CD14-positive monocyte (primary cell): ENCODE results near the gene CACNA2D1. TPM values are rescaled to one million over a fixed set of nuclear protein-coding genes. Genes with fewer than 3 reads are reported as not detected.

Source experiments
- DNase-seq, 3 donors: peaks; one replicate each; pipeline ENCODE4 v3.0.0-alpha.2; 2011 to 2022
- H2AFZ ChIP-seq: 2 replicates; pipeline ENCODE4 v1.6.0; 2012; ENCODE audit warnings: mild to moderate bottlenecking, low read depth, low read length, inconsistent platforms; ENCODE audit not compliant: insufficient read depth, poor library complexity, severe bottlenecking
- H3K27ac ChIP-seq, 2 donors: 1 replicate in 1 of 2; 2 replicates in 1 of 2; pipeline ENCODE4 v1.5.1; 2012 to 2013; ENCODE audit warnings: low read length in 2 of 2, control low read depth in 1 of 2, inconsistent platforms in 1 of 2, low read depth in 1 of 2, mild to moderate bottlenecking in 1 of 2
- H3K27me3 ChIP-seq, 2 donors: one replicate each; pipeline versions ENCODE4 v1.6.0 to v1.6.1; 2011 to 2013; ENCODE audit warnings: low read length in 2 of 2; ENCODE audit not compliant: control insufficient read depth in 2 of 2, insufficient read depth in 2 of 2
- H3K36me3 ChIP-seq, 2 donors: replicated peaks in 1 of 2; 1 replicate in 1 of 2; 2 replicates in 1 of 2; pipeline versions ENCODE4 v1.5.1 to v1.6.1; 2012 to 2013; ENCODE audit warnings: low read length in 2 of 2, control low read depth in 1 of 2, inconsistent platforms in 1 of 2, mild to moderate bottlenecking in 1 of 2; ENCODE audit not compliant: insufficient read depth in 2 of 2, control insufficient read depth in 1 of 2
- H3K4me1 ChIP-seq, 2 donors: 1 replicate in 1 of 2; 2 replicates in 1 of 2; pipeline versions ENCODE4 v1.5.1 to v1.6.1; 2012 to 2013; ENCODE audit warnings: low read length in 2 of 2, control low read depth in 1 of 2, inconsistent platforms in 1 of 2, mild to moderate bottlenecking in 1 of 2, moderate library complexity in 1 of 2; ENCODE audit not compliant: insufficient read depth in 2 of 2, control insufficient read depth in 1 of 2
- H3K4me2 ChIP-seq: replicated peaks from 2 replicates; pipeline ENCODE3; 2012; ENCODE audit warnings: low read length, moderate library complexity, mild to moderate bottlenecking; ENCODE audit not compliant: poor library complexity, severe bottlenecking; ENCODE audit errors: extremely low read depth
- H3K4me3 ChIP-seq, 3 experiments: fragments of 200-600 bp in 1 of 3; sonication (generic) in 1 of 3; replicated peaks in 1 of 3; 1 replicate in 2 of 3; 2 replicates in 1 of 3; pipeline ENCODE4 v1.5.1; 2011 to 2013; ENCODE audit warnings: low read length in 3 of 3, mild to moderate bottlenecking in 3 of 3, control low read depth in 2 of 3, low read depth in 2 of 3, inconsistent platforms in 1 of 3, moderate library complexity in 1 of 3
- H3K79me2 ChIP-seq: 2 replicates; pipeline ENCODE4 v1.6.0; 2012; ENCODE audit warnings: mild to moderate bottlenecking, control low read depth, inconsistent platforms, low read length, moderate library complexity; ENCODE audit not compliant: insufficient read depth
- H3K9ac ChIP-seq: 2 replicates; pipeline ENCODE4 v1.6.0; 2017; ENCODE audit warnings: low read length, mild to moderate bottlenecking; ENCODE audit not compliant: insufficient read depth, poor library complexity, severe bottlenecking
- H3K9me3 ChIP-seq, 2 donors: replicated peaks in 1 of 2; 1 replicate in 1 of 2; 2 replicates in 1 of 2; pipeline versions ENCODE4 v1.5.1 to v1.6.1; 2012 to 2013; ENCODE audit warnings: low read length in 2 of 2, control low read depth in 1 of 2; ENCODE audit not compliant: control insufficient read depth in 1 of 2, insufficient read depth in 1 of 2
- H4K20me1 ChIP-seq: 2 replicates; pipeline ENCODE4 v1.6.0; 2012; ENCODE audit warnings: mild to moderate bottlenecking, low read length, control low read depth, moderate library complexity; ENCODE audit not compliant: insufficient read depth
- H3K27ac Mint-ChIP-seq, 7 donors: one replicate each; pipeline ENCODE4 v1.8.0; 2020; ENCODE audit warnings: mild to moderate bottlenecking in 7 of 7, mixed read lengths in 7 of 7, moderate library complexity in 6 of 7, inconsistent platforms in 2 of 7
- H3K27me3 Mint-ChIP-seq, 3 donors: one replicate each; pipeline ENCODE4 v1.8.0; 2021 to 2022; ENCODE audit warnings: low read depth in 3 of 3, mild to moderate bottlenecking in 3 of 3, mixed read lengths in 3 of 3, moderate library complexity in 3 of 3, inconsistent platforms in 1 of 3
- H3K36me3 Mint-ChIP-seq, 2 donors: one replicate each; pipeline ENCODE4 v1.8.0; 2020; ENCODE audit warnings: mixed read lengths in 2 of 2, inconsistent platforms in 1 of 2, mild to moderate bottlenecking in 1 of 2
- H3K4me1 Mint-ChIP-seq: one replicate; pipeline ENCODE4 v1.8.0; 2020; ENCODE audit warnings: mild to moderate bottlenecking, mixed read lengths
- H3K4me3 Mint-ChIP-seq, 2 donors: one replicate each; pipeline ENCODE4 v1.8.0; 2020; ENCODE audit warnings: mild to moderate bottlenecking in 2 of 2, mixed read lengths in 2 of 2, moderate library complexity in 1 of 2
- H3K9me3 Mint-ChIP-seq, 7 donors: one replicate each; pipeline ENCODE4 v1.8.0; 2020 to 2022; ENCODE audit warnings: mixed read lengths in 7 of 7, mild to moderate bottlenecking in 6 of 7, moderate library complexity in 6 of 7, inconsistent platforms in 2 of 7
- WGBS: methylation state at CpG from one replicate; pipeline ENCODE4 v1.1.5; 2013; ENCODE audit warnings: missing lambda C conversion rate; ENCODE audit not compliant: insufficient coverage; 5-methylcytosine and 5-hydroxymethylcytosine counted together
- intact Hi-C, 2 donors: fragments of 100-400 bp; cut with micrococcal nuclease; formaldehyde crosslinking; loops; one replicate each; pipeline versions ENCODE4 v1.15.0 to v1.15.1; 2023
- polyA plus RNA-seq, 3 donors: library from polyadenylated mRNA; depleted of rRNA in 1 of 3; unstranded in 2 of 3; stranded (reverse) in 1 of 3; fragments of 300-500 nt in 2 of 3; fragments of >200 nt in 1 of 3; fragmentation: Illumina TruSeq in 2 of 3; gene quantifications; 1 replicate in 2 of 3; 2 replicates in 1 of 3; pipeline ENCODE4 v1.2.3, GENCODE V29; 2012 to 2021
- TF ChIP-seq, protein P1 (sequence below): fragments of 200-600 bp; IDR thresholded peaks from one replicate; pipeline ENCODE4 v1.8.0; 2022; ENCODE audit warnings: antibody characterized with exemption, mild to moderate bottlenecking

The CACNA2D1 gene
- polyA plus RNA-seq, 3 donors = 0.02 TPM; not detected in 2

DNA sequence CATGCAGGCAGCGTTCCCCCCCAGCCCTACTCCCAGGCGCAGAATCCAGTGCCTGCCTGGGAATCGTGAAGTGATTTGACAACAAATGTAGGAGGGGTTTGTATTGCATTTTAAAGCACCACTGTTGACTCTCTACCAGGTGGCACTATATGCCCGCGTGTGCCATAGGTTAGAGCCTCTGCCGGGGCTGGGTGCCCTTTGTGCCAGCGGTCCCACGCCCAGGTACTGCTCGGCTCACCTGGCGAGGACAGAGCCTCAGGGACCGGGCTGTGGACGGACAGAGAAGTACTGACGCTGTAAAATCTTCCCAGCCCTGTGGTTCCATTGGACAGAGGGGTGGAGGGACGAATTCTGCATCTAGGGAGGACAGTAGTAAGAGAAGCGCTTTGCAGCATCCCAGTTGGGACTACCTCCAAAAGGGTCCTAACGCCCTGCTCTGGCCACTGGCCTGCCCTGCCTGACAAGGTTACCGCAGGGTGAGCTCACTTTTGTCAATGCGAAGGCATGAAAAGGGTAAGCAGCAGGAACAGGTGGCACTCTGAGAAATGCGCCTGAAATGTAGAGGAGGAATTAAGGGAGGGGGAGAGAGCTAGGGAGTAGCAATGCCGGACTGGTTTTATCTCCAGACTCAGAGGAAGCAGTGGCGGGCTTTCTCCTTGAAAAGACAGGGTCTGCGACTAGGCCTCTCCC is 788 bp upstream of the CACNA2D1 start:
- Mint-ChIP-seq H3K9me3 (peaks cover 0 to 10% (median 3%) of the 10 kb centered on the region in 7 donors), H3K4me3 (peak overlapping the region; percentile 20 to 79), H3K27me3 (peaks cover 40 to 65% (median 53%) of the 10 kb centered on the region in 3 donors), H3K36me3 (peaks cover 0 to 4% of the 10 kb centered on the region in 2 donors), H3K4me1 (peaks cover 8% of the 10 kb centered on the region), H3K27ac (no peak overlapping the region)
- TF ChIP-seq, protein P1, sequence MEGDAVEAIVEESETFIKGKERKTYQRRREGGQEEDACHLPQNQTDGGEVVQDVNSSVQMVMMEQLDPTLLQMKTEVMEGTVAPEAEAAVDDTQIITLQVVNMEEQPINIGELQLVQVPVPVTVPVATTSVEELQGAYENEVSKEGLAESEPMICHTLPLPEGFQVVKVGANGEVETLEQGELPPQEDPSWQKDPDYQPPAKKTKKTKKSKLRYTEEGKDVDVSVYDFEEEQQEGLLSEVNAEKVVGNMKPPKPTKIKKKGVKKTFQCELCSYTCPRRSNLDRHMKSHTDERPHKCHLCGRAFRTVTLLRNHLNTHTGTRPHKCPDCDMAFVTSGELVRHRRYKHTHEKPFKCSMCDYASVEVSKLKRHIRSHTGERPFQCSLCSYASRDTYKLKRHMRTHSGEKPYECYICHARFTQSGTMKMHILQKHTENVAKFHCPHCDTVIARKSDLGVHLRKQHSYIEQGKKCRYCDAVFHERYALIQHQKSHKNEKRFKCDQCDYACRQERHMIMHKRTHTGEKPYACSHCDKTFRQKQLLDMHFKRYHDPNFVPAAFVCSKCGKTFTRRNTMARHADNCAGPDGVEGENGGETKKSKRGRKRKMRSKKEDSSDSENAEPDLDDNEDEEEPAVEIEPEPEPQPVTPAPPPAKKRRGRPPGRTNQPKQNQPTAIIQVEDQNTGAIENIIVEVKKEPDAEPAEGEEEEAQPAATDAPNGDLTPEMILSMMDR = no peak
- no peaks in the 10 kb centered on the region for H3K36me3 ChIP-seq
- H3K4me2 ChIP-seq = peak overlapping the region; percentile 42
- H3K27me3 ChIP-seq = peaks cover 52 to 66% of the 10 kb centered on the region in 2 donors
- H3K79me2 ChIP-seq = no peaks in the 10 kb centered on the region
- no peak overlapping the region for H3K4me3 ChIP-seq
- no peak overlapping the region for H3K9ac ChIP-seq
- H4K20me1 ChIP-seq = no peaks in the 10 kb centered on the region
- no peak for DNase-seq
- no peak overlapping the region for H3K27ac ChIP-seq
- H3K4me1 ChIP-seq = peaks cover 0 to 7% of the 10 kb centered on the region in 2 donors
- WGBS = 46% methylated on average over 15 of the region's 22 CpGs
- H2AFZ ChIP-seq = no peak overlapping the region
- intact Hi-C loops = no loop called here
- peaks cover 0 to 22% of the 10 kb centered on the region in 2 donors for H3K9me3 ChIP-seq

DNA sequence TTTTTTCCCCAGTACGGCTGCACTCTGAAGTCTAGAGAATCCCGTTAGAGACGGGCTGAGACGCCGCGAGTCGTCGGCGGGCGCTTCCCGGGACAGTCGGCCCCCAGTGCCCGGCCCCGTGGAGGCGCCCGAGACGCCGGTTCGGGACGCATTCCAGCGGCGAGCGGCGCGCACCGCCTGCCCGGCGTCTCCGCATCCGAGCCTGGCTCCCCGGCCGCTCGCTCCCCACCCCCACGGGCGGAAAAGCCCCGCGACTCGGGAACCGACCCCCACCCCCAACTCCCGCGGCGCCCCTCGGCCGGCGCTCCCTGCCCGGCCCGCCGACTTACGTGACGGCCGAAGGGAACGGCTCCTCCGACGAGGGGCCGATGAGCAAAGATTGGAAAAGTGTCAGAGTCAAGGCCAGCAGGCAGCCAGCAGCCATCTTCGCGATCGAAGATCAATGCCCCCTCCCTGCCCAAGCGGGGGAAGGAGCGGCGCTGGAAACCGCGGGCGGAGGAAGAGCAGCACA is 486 bp downstream of the CACNA2D1 start:
- H3K79me2 ChIP-seq = no peaks in the 10 kb centered on the region
- TF ChIP-seq, protein P1 = no peak
- peaks cover 8% of the 10 kb centered on the region for H3K4me1 Mint-ChIP-seq
- peak overlapping the region; percentile 47 for H2AFZ ChIP-seq
- WGBS = under 1% methylated on average over 59 of the region's 64 CpGs
- peak overlapping the region; percentile 42 for H3K4me2 ChIP-seq
- no peak for DNase-seq
- H3K27me3 Mint-ChIP-seq = peaks cover 40 to 62% (median 51%) of the 10 kb centered on the region in 3 donors
- H3K27ac Mint-ChIP-seq = no peak overlapping the region
- intact Hi-C loops = no loop called here
- peaks cover 0 to 10% (median 3%) of the 10 kb centered on the region in 7 donors for H3K9me3 Mint-ChIP-seq
- H3K9ac ChIP-seq = no peak overlapping the region
- H3K27me3 ChIP-seq = peaks cover 57 to 76% of the 10 kb centered on the region in 2 donors
- peaks cover 0 to 7% of the 10 kb centered on the region in 2 donors for H3K4me1 ChIP-seq
- peaks cover 0 to 22% of the 10 kb centered on the region in 2 donors for H3K9me3 ChIP-seq
- H4K20me1 ChIP-seq = no peaks in the 10 kb centered on the region
- peak overlapping the region; percentile 64 to 87 for H3K4me3 Mint-ChIP-seq
- peaks cover 0 to 4% of the 10 kb centered on the region in 2 donors for H3K36me3 Mint-ChIP-seq
- no peaks in the 10 kb centered on the region for H3K36me3 ChIP-seq
- H3K4me3 ChIP-seq = peak overlapping the region in 1 of 3 experiments; percentile 54
- H3K27ac ChIP-seq = no peak overlapping the region
